ENCODE results near the gene FBXO28. TPM values are rescaled to one million over a fixed set of nuclear protein-coding genes. Genes with fewer than 3 reads are reported as not detected.

The FBXO28 gene
- total and polyA plus RNA-seq, 10 of the 15 experiments (the other 5 are each of a cell fraction or from before 2014, with no cell fraction given), result 4.3 to 23.2 (median 18.4) TPM

DNA sequence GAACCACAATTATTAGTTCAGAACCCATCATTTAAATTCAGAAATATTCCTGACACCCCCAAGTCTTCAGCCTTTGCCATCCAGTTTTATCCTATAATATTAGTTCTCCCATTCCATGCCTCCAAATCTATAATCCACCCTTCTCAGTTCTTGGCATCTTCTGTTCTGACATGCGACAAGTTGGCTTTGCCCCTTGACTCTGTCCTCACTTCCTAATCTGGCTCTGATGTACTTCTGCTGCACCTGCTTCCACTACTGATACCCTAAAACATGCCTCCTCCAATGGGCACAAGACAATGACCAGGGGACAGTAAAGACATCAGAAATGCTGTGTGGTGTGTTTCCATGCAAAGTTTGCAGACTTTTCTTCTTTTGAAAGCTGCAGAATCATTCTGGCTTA is 17.1 kb upstream of the FBXO28 start:
- RAD21 ChIA-PET (ENCODE audit: unreplicated experiment), result no interaction called here
- no peak overlapping the region for H3K27ac ChIP-seq (ENCODE audit: control insufficient read depth, insufficient read depth)
- H3K9me3 ChIP-seq (replicated peaks; ENCODE audit: control insufficient read depth, insufficient read depth, low read length), result no peaks in the 10 kb centered on the region
- no peaks in the 10 kb centered on the region for H4K20me1 ChIP-seq (ENCODE audit: control insufficient read depth, insufficient read depth)
- H3K79me2 ChIP-seq (ENCODE audit: control insufficient read depth, insufficient read depth, low read length), result no peaks in the 10 kb centered on the region
- POLR2A ChIA-PET, result no interaction called here
- SMC1A ChIA-PET (ENCODE audit: uncharacterized antibody, unreplicated experiment), result no interaction called here
- peaks cover 0 to 7% of the 10 kb centered on the region in 2 experiments; a peak in 1 of 4 replicates for H3K27me3 ChIP-seq (replicated peaks in 1 of 2; ENCODE audit: control insufficient read depth in 2 of 2, insufficient read depth in 2 of 2, low read length in 1 of 2)
- CTCF ChIA-PET, result no interaction called here
- ATAC-seq (no peak), FAIRE-seq (no peak), DNase-seq (ENCODE audit: low read depth, low spot score) (no peak)
- in situ Hi-C loops (cut with MboI) (no loop called here), intact Hi-C loops (cut with micrococcal nuclease; ENCODE audit: unreplicated experiment) (no loop called here)
- H2AFZ ChIP-seq (ENCODE audit: control insufficient read depth, low read depth, low read length), result no peak overlapping the region
- WGBS (ENCODE audit: insufficient coverage, insufficient replicate concordance, low lambda C conversion rate, missing lambda C conversion rate), result 95% methylated on average over 1 of the region's 1 CpG
- BruUV-seq (replicated peaks), result no TSS peak
- H3K9ac ChIP-seq (ENCODE audit: control insufficient read depth, insufficient read depth, low read length), result no peak overlapping the region
- no peak overlapping the region for H3K4me3 ChIP-seq
- H3K36me3 ChIP-seq (ENCODE audit: control insufficient read depth in 2 of 2, insufficient read depth in 2 of 2, low read length in 1 of 2), result no peaks in the 10 kb centered on the region
- H3K4me2 ChIP-seq (ENCODE audit: control insufficient read depth, insufficient read depth), result no peak overlapping the region
- TF ChIP-seq, protein P1, sequence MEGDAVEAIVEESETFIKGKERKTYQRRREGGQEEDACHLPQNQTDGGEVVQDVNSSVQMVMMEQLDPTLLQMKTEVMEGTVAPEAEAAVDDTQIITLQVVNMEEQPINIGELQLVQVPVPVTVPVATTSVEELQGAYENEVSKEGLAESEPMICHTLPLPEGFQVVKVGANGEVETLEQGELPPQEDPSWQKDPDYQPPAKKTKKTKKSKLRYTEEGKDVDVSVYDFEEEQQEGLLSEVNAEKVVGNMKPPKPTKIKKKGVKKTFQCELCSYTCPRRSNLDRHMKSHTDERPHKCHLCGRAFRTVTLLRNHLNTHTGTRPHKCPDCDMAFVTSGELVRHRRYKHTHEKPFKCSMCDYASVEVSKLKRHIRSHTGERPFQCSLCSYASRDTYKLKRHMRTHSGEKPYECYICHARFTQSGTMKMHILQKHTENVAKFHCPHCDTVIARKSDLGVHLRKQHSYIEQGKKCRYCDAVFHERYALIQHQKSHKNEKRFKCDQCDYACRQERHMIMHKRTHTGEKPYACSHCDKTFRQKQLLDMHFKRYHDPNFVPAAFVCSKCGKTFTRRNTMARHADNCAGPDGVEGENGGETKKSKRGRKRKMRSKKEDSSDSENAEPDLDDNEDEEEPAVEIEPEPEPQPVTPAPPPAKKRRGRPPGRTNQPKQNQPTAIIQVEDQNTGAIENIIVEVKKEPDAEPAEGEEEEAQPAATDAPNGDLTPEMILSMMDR (IDR thresholded peaks at IDR 0.05 in 2 of 3, conservative IDR thresholded peaks at IDR 0.05 in 1 of 3; ENCODE audit: control insufficient read depth in 2 of 3, extremely low read depth in 1 of 3, insufficient read depth in 1 of 3, low read depth in 3 of 3, low read length in 3 of 3), result no peak
- TF ChIP-seq NRF1 (conservative IDR thresholded peaks at IDR 0.05; ENCODE audit: low read depth, low read length), result no peak
- no peak for TF ChIP-seq EZH2 (IDR thresholded peaks at IDR 0.05; ENCODE audit: borderline replicate concordance, control insufficient read depth, low read depth, low read length)
- TF ChIP-seq, protein P2, sequence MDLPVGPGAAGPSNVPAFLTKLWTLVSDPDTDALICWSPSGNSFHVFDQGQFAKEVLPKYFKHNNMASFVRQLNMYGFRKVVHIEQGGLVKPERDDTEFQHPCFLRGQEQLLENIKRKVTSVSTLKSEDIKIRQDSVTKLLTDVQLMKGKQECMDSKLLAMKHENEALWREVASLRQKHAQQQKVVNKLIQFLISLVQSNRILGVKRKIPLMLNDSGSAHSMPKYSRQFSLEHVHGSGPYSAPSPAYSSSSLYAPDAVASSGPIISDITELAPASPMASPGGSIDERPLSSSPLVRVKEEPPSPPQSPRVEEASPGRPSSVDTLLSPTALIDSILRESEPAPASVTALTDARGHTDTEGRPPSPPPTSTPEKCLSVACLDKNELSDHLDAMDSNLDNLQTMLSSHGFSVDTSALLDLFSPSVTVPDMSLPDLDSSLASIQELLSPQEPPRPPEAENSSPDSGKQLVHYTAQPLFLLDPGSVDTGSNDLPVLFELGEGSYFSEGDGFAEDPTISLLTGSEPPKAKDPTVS (IDR thresholded peaks at IDR 0.05; ENCODE audit: low read depth, low read length), result no peak
- TF ChIP-seq NR2C1 (IDR thresholded peaks at IDR 0.05), result no peak
- TF ChIP-seq TCF12 (IDR thresholded peaks at IDR 0.05; ENCODE audit: low read depth, low read length), result no peak
- no peak for TF ChIP-seq CBFB (IDR thresholded peaks at IDR 0.05; ENCODE audit: low read depth)
- no peaks in the 10 kb centered on the region for H3K4me1 ChIP-seq (ENCODE audit: control insufficient read depth, insufficient read depth, low read length)
